Stimulated activated CD8-positive, alpha-beta memory T cell treated with anti-CD3 and anti-CD28 coated beads, Interleukin-15, amount 100 ng/mL, for 48 hours (primary cell): Measurements from ENCODE around the gene LIN28B.
"Not testable (repeated sequence)": the region's sequence is repeated elsewhere in the genome, so short reads cannot be mapped to it uniquely, and the experiment has no call there.

Experiments used
- DNase-seq, 2 donors: peaks; one replicate each; pipeline ENCODE4 v3.0.0-alpha.2; 2020; ENCODE audit warnings: low read depth in 2 of 2

The LIN28B gene

GRCh38 chr6:104955927-104956730, 778 bp upstream of the LIN28B start:
- DNase-seq = no peak

DNA sequence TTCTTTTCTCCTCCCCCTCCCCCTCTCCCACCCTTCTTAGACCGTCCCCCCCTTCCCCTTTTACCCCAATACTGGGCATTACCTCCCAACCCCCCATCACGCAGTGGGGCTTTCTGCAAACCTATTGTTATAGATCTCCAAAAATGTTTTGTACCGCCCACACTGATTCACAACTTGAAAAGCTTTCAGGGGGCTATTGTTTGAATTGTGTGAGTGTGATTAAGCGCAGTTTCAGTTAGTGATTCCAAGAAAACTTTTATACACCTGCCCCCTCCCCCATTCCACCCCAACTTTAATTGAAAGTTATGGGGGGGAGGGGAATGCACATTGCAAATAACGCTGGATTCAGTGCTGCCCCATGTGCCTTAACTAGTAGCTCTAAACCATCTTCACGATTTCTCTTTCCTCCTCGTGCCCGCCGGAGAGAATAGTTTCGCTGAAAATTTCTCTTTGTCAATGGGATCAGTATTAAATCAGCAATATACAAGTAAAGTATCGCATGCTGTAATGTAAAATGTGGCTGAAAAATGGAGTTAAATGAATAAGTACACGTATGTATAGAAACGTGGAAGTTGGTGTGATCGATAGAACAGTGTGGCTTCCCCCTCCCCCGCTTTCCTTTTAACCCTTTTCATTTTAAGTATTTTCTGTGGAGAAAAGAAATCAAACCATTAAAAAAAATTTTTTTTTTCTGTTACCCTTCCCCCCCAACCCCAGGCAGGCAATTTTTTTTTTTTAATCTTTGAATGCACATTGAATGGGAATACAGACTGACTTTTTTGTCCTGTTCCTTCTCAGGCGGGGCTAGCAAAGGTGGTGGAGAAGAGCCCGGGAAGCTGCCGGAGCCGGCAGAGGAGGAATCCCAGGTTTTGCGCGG, 632 bp downstream of the LIN28B start:
- no peak for DNase-seq

GRCh38 chr6:104958178-104959025, 1.5 kb downstream of the LIN28B start:
- DNase-seq = no peak

DNA sequence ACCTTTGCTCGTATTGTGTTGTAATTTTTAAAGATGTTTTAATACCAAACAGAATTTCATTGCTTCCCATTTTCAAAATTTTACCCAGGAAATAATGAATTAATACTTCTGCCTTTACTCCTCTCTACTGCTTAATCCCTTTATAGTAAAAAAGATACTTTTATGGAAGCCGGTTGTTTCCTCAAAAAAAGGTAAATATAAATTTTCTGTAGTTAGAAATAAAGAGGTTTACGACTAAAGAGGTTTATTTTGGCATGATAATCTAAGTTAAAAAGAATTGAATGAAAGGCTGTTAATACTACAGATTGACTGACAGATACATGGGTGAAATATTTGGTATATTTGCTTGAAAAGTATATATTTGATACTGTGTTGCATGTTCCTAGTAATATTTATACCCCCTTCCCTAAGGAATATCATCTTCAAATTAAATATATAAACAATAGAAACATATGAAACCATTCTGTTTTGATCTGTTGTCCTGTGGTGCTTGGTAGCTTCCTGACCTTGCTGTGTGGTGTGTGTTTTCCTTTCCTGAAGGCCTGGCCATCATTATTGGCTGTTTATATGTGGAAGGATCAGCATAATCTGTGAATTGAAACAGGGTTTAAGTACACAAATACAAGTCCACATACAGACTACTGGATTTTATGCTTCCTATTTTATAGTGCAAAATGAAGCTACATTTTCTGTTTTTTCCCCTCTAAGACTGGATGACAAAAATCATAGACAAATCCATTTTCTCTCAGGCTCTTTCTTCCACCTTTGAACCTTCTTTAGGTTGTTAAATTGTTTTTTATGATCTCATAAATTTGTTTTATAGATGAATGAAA, 2.3 kb downstream of the LIN28B start:
- no peak for DNase-seq

GRCh38 chr6:104969108-104969507, 12.2 kb downstream of the LIN28B start:
- no peak for DNase-seq

DNA sequence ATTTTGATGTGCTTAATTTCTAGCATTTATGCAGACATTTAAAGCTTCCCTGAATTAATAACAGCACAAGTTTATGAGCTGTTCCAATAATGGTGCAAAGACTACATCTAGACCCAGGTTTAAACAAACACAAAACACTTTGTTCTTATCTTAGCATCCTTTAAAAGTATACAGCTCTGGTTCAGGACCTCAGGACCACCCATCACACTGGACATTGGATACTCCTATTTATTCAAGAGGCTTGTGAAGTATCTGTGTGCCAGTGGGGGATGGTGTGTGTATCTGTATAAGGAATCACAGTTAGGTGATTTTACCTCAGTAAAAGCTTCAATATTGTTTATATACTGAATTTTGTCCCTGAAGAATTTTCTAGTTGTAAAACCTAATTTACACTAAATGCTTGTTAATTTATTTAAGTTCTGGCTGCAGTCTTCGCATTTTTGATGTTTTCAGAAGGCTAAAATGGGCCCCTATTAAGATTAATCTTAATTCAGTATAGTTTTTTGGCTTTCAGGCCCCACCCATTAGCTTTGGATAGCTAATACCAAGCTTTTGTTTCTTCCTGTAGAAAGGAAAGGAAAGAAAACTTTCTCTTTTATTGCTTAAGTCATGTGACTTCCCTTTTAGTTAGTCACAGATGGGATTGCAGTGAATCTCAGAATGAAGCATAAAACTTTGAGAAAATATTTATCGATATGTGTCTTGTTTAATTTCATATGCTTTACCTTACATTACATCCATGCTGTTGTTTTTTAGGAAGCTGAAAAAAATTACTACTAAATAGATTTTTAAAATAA, 13.1 kb downstream of the LIN28B start:
- DNase-seq = no peak

- no peak for DNase-seq
Observed at GRCh38 chr6:104973404-104973803, 16.5 kb downstream of the LIN28B start.

GRCh38 chr6:104983296-104983695, 26.4 kb downstream of the LIN28B start:
- no peak for DNase-seq

DNA sequence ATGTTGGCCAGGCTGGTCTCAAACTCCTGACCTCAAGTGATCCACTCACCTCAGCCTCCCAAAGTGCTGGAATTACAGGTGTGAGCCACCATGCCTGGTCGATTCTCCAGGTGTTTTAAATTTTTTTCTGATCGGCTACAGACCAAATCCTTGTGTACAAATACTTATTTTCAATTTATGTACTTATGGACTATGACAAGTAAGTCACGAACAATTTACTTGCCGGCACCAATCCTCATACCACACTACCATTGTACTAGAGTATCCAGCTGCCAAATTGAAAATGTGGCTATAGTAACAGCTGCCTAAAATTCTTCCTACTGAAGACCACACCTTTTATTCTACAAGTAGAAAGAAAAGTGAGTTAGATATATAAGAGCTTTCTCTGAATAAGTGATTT, 26.9 kb downstream of the LIN28B start:
- DNase-seq = no peak

GRCh38 chr6:104984831-104985230, 27.9 kb downstream of the LIN28B start:
- DNase-seq = no peak

GRCh38 chr6:104985875-104986274, 29.0 kb downstream of the LIN28B start:
- DNase-seq = not testable (repeated sequence)

DNA sequence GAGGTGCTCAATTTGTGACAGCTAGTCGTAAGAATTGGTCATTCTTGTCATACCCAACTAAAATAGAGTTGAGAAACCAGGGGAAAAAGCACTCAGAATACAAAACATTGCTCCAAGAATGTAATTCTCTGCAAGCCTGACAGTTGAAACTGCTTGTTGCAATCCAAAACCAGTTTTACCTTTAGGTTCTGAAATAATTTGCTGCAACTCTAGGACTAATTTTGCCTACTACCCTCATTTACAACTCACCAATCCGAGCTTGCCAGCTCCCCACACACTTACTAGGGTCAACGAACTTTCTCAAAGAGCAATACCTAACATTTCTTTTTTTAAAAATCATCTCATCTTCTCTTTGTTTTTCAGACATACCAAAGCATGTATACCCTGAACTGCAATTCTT, 29.7 kb downstream of the LIN28B start:
- DNase-seq = no peak

- DNase-seq = no peak
Observed at GRCh38 chr6:104987218-104987617, 30.3 kb downstream of the LIN28B start.

GRCh38 chr6:104990085-104990484, 33.2 kb downstream of the LIN28B start:
- DNase-seq = no peak

- not testable (repeated sequence) for DNase-seq
Observed at GRCh38 chr6:104991062-104991461, 34.2 kb downstream of the LIN28B start.

GRCh38 chr6:104993576-104993975, 36.7 kb downstream of the LIN28B start:
- not testable (repeated sequence) for DNase-seq

GRCh38 chr6:104995989-104996617, 39.2 kb downstream of the LIN28B start:
- no peak for DNase-seq

GRCh38 chr6:105001063-105001462, 44.2 kb downstream of the LIN28B start:
- DNase-seq = no peak

GRCh38 chr6:105001906-105002305, 45.0 kb downstream of the LIN28B start:
- DNase-seq = no peak

DNA sequence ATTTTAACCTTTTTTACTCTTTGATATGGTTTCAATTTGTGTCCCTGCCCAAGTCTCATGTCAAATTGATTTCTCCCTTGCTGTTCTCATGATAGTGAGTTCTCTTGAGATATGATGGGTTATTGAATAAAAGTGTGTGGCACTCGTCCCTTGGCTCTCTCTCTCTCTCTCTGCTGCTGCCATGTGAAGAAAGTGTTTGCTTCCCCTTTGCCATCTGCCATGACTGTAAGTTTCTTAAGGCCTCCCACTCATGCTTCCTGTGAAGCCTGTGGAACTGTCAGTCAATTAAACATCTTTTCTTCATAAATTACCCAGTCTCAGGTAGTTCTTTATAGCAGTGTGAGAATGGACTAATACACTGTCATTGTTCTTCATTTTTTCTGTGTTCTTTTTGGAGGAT, 48.5 kb downstream of the LIN28B start:
- no peak for DNase-seq
